RCC 7860 (cell line): ENCODE results near the gene DCUN1D3.
"Not testable (repeated sequence)": the region's sequence is repeated elsewhere in the genome, so short reads cannot be mapped to it uniquely, and the experiment has no call there.

Experiments used
- DNase-seq: peaks from one replicate; pipeline ENCODE4 v3.0.0-alpha.2; 2015; ENCODE audit warnings: low spot score
- FAIRE-seq: peaks from 2 replicates; lab custom pipeline; 2012; peaks lifted over from hg19 to GRCh38; lab: Jason Lieb, UNC

Gene DCUN1D3, protein sequence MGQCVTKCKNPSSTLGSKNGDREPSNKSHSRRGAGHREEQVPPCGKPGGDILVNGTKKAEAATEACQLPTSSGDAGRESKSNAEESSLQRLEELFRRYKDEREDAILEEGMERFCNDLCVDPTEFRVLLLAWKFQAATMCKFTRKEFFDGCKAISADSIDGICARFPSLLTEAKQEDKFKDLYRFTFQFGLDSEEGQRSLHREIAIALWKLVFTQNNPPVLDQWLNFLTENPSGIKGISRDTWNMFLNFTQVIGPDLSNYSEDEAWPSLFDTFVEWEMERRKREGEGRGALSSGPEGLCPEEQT

DNA sequence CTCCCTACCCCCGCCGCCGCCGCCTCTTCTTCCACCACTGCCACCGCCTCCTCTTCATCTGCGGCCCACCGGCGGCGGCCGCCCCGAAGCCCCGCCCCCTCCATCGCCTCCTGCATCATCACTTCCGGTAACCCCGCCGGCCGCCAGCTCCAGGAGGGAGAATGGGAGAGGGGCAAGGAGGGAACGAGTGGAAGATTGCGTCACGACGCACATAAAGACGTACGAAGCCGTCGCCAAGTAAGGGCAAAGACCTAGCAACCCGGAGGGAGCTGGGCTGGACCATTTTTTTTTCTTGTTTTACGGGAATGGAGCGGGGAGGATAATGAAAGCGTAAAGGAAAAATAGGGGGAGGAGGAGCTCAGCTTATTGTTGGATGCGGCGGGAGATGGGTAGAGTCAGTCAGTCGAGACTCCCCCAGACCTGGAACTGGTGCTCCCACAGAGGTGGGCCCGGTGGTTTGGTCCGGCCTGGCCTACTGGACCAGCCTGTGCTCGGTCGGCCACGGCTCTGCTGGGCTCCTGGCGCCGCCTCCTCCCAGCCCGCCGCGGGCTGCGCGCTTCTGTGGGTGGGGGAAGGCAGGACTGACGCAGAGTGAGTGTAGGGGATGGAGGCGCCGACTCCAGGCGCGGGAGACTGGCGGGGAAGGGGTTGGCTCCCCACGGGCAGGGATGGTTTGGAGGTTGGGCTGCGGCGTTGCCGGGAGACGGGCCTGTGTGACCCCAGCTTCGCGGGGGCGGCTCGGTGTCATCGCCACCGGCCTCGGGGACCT is at the start of gene DCUN1D3, which contains the start of gene LYRM1:
Gene DCUN1D3, minus strand, starts transcription at position 60 of the 769 bp plus-strand sequence. CDS start 37,820 bp downstream, outside the sequence.
Gene LYRM1, plus strand, starts transcription at position 473 of the 769 bp plus-strand sequence. CDS start 14,785 bp downstream, outside the sequence.
- DNase-seq (peak; percentile 94), FAIRE-seq (peak; percentile 80)

DNA sequence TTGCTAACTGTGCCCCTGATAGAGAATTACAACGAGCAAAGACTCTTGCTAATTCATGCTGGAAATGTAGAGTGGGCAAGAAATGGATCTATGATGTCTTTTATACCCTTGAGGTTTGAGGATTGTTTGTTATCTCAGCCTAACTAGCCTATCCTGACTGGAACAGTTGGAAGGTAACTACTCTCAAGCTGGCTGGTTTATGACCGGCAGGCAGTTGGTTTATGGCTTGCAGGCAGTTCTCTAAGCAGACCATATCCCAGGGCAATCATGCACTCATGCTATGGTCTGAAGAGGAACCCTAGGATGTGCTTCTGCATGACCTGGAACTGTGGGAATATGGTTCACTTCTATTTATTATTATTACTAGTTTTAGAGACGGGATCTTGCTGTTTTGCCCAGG is 49.5 kb upstream of the DCUN1D3 start:
- FAIRE-seq (no peak), DNase-seq (no peak)

DNA sequence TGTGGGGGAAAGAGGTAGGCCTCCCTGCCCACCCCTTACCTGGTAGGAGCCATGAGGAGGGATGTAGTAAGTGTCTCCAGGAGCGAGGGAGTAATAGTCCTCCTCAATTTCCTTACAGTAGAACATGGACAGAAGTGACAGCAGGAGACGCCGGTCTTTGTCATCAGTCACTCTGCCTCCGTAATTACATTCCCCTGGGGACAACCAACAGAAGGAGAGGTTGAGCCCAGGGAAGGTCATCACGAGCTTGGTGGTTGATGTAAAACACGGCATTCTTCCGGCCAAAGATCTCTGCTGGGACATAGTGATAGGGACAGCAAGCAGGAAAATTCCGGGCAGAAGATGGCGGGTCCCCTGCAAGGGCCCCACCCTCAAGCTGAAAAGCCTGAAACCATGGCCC is 48.3 kb upstream of the DCUN1D3 start:
- FAIRE-seq (no peak), DNase-seq (no peak)

DNA sequence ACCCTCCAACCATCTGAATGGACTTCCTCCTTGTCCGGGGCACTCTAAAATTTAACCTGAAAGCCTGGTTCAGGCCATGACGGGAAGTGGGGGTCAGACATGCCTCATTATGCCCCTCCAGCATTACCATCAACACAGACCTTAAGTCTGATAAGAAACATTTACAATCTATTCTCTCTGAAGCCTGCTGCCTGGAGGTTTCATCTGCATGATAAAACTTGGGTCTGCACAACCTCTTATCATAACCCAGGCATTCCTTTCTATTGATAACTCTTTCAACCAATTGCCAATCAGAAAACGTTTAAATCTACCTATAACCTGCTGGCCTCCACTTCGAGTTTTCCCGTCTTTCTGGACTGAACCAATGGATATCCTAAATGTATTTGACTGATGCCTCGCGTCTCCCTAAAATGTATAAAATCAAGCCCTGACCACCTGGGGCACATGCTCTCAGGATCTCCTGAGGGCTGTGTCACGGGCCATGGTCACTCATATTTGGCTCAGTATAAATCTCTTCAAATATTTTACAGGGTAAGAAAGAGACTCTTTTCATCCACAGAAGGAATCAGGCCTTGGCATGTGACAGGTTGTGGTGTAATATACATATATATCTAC is 46.0 kb upstream of the DCUN1D3 start:
- FAIRE-seq (no peak), DNase-seq (no peak)

DNA sequence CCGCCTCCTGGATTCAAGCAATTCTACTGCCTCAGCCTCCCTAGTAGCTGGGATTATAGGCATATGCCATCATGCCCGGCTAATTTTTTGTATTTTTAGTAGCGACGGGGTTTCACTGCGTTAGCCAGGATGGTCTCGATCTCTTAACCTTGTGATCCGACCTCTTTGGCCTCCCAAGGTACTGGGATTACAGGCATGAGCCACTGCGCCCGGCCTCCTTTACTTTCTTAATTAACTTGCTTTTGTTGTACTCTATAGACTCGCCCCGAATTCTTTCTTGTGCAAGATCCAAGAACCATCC is 45.4 kb upstream of the DCUN1D3 start:
- not testable (repeated sequence) for FAIRE-seq

DNA sequence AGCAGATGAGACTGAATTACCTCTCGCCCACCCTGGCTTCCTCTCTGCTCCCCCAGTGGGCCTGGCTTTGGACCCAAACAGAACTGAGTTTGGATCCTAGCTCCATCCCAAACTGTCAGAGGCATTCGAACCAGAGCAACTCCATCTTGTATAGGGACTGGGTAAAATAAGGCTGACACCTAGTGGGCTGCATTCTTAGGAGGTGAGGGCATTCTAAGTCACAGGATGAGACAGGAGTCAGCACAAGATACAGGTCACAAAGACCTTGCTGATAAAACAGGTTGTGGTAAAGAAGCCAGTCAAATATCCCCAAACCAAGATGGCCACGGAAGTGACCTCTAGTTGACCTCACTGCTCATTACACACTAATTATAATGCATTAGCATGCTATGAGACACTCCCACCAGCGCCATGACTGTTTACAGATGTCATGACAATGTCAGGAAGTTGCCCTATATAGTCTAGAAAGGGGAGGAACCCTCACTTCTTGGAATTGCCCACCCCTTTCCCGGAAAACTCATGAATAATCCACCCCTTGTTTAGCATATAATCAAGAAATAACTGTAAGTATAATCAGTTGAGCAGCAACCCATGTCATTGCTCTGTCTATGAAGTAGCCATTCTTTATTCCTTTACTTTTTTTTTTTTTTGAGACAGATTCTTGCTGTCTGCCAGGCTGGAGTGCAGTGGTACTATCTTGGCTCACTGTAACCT is 44.9 kb upstream of the DCUN1D3 start:
- FAIRE-seq, result no peak

More for the DNA sequence above, 45.4 kb upstream of the DCUN1D3 start:
- DNase-seq, result not testable (repeated sequence)

DNA sequence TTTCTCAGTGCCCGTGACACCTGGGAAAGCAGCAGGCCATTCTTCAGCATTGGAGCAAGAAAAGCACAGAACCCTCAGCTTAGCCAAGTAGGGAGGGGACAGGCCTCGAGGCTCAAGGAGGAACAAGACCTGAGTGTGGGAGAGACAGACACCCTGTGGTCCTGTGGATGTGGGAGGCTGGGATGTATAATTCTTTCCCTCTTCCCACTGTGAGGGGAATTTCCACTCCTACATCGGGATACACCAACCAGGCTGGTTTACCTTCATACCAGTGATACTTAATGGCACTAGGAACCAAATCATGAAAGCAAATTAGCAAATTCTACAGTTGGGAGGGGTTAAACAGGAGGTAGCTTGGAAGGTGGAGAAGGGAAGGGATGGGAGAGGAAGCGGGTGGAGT is 42.1 kb upstream of the DCUN1D3 start:
- FAIRE-seq, result no peak
- DNase-seq, result no peak

More for the DNA sequence above, 44.9 kb upstream of the DCUN1D3 start:
- peak; percentile 45 for DNase-seq

DNA sequence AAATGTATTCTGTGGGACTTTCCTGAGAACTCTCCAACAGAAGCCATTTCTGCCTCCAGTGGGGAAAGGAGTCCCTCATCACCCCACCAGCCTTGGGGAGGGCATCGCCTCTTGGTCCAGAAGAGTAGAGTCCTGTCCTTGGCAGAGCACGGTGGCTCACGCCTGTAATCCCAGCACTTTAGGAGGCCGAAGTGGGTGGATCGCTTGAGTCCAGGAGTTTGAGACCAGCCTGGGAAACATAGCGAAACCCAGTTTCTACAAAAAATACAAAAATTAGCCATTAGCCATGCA is 41.4 kb upstream of the DCUN1D3 start:
- FAIRE-seq (no peak), DNase-seq (no peak)

DNA sequence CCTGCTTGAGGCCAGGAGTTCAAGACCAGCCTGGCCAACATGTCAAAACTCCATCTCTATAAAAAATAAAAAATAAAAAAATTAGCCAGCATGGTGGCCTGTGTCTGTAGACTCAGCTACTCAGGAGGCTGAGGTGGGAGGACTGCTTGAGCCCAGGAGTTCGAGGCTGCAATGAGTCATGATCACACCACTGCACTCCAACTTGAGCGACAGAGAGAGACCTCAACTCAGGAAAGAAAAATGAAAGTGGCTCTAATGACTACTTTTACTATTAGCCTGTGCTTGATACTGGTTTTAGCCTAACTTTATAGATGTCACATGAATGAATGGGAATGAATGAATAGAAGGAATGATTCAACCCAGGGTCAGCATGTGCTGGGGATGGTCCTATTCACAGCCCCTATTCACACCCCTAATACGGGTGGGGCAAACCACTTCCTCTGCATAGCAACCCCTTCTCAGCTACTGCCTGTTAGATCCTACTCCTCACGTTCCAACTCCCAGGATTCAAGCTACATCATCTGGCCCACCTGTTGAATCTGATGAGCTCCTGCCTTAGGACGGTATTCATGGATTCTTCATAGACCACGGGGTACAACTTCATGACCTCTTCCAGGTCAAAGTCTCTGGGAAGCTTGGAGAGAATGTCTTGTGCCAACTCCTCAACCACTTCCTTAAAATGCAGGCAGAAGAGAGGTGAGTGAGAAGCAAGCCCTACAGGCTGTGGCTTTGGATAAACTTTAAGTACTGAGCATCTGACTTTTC is 40.9 kb upstream of the DCUN1D3 start:
- FAIRE-seq (no peak), DNase-seq (no peak)

DNA sequence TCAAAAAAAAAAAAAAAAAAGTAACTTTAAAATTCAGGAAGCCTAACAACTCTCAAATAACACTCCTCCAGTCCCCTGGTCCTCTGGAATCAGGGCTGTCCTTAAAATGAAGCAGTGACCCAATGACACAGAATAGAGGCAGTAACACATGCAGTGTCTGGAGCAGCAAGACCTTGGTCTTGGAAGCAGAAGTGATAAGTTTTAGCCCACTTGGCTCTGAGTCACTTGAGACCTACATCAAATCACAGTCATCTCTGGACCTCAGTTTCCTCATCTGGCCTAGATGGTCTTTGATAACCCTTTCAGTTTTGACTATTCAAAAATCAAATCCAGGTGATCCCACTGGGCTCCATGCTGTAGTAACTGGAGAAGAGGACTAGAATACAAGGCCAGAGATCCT is 39.5 kb upstream of the DCUN1D3 start:
- FAIRE-seq (no peak), DNase-seq (no peak)

DNA sequence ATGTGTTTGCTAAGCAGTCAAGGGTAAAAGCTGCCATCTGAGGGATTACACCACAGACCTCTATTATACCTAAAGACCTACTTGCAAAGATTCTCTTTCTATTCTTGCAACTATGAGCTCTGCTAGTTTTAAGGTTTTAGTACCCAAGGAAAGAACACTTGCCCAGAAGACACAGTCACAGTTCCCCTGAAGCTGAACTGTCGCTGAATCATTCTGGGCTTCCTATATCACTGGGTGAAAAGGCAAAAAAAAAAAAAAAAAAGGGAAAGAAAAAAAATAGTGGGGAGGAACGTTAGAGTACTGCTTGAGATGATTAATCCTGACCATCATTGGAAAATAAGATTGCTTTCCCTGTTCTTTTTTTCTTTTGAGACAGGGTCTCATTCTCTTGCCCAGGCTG is 38.3 kb upstream of the DCUN1D3 start:
- FAIRE-seq (no peak), DNase-seq (no peak)

DNA sequence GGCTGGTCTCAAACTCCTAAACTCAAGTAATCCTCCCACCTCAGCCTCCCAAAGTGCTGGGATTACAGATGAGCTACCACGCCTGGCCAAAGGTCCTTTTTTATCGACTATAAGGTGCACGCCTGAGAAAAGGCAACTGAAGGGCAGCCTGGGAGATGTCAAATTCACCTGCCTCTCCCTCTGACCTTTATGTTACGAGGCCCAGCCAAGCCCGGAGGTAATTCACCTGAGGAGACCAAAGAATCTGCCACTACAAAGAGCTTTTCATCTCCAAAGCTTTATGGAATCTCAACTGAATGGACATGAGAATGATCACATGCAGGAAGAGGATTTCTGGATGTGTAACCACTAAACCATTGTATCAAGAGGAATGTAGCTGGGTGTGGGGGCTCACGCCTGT is 37.6 kb upstream of the DCUN1D3 start:
- no peak for FAIRE-seq

DNA sequence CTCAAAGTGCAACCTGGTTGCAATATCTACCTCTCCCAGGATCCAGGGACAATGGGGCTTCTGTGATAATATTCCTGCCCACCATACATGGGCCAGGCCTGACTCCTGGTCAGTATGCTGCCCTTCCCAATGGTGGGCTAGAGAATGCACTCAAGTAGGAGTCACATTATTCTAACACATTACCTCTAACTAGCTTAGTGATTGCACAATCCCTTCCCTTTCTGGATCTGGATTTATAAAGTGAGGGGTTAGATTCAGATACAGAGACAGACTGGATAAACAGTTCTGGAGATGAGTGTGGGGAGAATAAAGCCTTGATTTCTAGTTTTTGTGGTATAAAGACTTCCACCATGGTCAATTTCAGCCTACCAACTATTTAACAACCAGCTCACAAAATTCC is 33.4 kb upstream of the DCUN1D3 start:
- DNase-seq (no peak), FAIRE-seq (no peak)

More for the DNA sequence above, 37.6 kb upstream of the DCUN1D3 start:
- no peak for DNase-seq

DNA sequence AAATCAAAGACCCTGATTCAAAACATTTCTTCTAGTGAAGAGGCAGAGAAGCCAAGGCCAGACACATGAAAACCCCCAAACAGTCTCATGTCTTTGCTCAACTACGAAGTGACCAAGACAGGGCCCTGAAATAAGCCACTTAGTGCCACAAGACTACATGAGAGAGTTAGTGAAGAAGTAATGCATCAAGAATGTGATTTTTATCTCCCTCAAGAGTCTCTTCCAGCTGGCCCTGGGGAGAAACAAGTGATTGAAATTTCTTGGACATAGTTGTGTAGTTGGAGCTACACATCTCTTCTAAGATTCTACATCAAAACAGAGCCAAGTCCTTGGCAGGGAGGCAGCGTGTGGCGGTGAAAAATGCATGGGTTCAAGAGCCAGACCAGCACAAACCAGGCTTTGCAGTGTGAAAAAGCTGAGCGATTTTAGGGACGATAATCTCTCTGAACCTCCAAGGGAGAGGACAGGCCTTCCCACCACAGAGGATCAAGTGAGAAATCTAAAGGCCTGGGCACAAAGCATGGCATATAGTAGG is 31.0 kb upstream of the DCUN1D3 start:
- FAIRE-seq (no peak), DNase-seq (no peak)

DNA sequence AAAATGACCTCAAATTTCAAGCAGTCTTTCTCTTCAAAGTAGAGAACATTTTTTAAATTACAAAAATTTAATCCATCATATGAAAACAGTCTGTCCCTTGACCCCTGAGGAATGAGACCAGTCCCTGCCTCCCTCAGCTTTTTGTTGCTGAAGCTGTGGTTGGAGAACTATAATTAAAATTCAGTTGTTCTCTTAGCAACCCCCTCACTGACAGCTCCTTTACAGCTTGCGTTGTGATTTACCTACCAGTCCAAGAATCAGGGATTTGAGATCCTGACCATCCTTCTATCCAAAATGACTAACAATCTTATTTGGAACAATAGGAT is 30.2 kb upstream of the DCUN1D3 start:
- DNase-seq, result no peak
- FAIRE-seq, result no peak

DNA sequence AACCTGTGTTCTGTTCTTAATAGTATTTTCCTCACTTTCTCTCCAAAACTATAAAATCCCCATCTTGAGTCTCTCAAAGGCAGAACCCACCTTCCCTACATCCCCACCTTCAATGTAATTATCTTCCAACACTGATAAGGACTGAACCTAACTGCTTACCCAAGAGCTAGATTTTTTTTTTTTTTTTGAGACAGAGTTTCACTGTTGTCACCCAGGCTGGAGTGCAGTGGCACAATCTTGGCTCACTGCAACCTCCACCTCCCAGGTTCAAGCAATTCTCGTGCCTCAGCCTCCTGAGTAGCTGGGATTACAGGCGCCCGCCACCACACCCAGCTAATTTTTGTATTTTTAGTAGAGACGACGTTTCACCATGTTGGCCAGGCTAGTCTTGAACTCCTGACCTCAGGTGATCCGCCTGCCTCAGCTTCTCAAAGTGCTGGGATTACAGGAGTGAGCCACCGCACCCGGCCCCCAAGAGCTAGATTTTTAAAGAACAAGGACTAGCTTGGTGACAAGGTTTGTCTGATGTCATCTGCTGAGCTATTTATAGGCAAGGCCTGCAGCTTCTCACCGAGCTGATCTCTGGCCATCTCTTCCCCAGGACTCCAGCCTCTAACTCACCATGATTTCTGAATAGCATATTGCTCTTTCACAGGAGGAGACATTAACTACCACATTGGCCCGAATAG is 29.7 kb upstream of the DCUN1D3 start:
- not testable (repeated sequence) for DNase-seq, FAIRE-seq

DNA sequence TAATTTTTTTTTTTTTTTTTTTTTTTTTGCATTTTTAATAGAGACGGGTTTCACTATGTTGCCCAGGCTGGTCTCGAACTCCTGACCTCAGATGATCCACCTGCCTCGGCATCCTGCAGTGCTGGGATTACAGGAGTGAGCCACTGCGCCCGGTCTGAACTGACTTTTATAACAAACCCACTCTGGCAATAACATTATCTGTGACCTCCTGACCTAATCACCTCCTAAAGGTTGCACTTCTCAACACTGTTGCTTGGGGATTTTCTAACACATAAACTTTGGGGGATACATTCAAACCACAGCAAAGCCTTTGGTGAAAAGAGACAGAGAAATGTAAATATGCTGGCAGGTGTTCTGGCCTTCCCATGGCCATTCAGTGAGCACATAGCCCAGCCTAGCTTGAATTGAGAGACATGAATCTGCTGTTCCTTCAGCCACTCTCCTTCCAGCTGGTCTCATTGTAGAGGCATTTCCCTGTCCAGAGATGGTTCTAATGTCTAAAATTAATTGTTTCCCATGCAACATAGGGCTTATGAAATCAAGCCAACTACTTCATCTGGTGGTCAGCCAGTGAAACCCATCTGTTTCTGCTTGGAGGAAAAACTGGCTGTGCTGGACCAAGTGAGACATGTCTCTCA is 28.7 kb upstream of the DCUN1D3 start:
- no peak for DNase-seq
- FAIRE-seq, result no peak

DNA sequence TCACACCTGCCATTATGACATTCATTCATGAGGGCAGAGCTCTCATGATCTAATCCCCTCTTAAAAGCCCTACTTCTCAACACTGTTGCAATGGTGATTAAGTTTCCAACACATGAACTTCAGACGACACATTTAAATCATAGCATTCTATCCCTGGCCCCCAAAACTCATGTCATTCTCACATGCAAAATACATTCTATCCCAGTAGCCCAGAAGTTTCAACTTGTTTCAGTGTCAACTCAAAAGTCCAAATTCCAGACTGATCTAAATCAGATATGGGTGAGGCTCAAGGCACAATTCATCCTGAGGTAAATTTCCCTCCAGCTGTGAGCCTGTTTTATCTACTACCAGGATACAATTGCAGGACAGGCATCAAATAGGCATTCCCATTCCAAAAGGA is 25.6 kb upstream of the DCUN1D3 start:
- FAIRE-seq (no peak), DNase-seq (no peak)

DNA sequence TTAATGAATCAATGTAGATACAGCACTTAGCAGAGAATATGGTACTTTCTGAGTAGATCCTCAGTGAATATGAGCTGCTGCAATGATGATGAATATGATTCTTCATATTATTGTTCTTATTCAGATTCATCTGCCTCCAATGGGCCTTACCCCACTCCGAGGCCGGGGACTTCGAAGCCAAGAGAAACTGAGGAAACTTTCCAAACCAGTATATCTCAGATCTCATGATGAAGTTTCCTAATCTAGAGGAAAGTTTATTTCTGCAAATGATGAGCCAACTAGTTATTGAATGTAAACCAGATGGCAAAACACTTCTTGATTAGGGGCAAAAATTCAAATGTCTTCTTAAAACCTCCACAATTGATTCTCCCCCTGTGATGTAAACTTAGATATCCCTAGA is 23.7 kb upstream of the DCUN1D3 start:
- DNase-seq (no peak), FAIRE-seq (no peak)
